Gastroesophageal sphincter (tissue), 3 donors: ENCODE results near the gene C1QTNF2.

ENCODE experiments used
- CTCF ChIP-seq, 4 experiments: fragments of 200-600 bp in 2 of 4; fragments of 450-650 bp in 2 of 4; sonication (generic) in 1 of 4; IDR thresholded peaks; one replicate each; pipeline ENCODE4 v1.5.1; 2017 to 2019; ENCODE audit warnings: antibody characterized with exemption in 4 of 4, mild to moderate bottlenecking in 2 of 4, moderate library complexity in 2 of 4
- EP300 ChIP-seq: sonication (generic); formaldehyde crosslinking; IDR thresholded peaks from one replicate; pipeline ENCODE4 v1.6.1; 2017; ENCODE audit warnings: antibody characterized with exemption, mild to moderate bottlenecking
- POLR2A ChIP-seq, 2 donors: fragments of 450-650 bp; IDR thresholded peaks; one replicate each; pipeline ENCODE4 v1.6.1; 2017; ENCODE audit warnings: antibody characterized with exemption in 2 of 2, mild to moderate bottlenecking in 2 of 2, moderate library complexity in 1 of 2

GRCh38 chr5:160359242-160359641, 11.2 kb downstream of the C1QTNF2 start:
- TF ChIP-seq EP300 (no peak), POLR2A (IDR thresholded peaks at IDR 0.05) (no peak), CTCF (IDR thresholded peaks at IDR 0.05) (no peak)
